T-helper 9 cell (primary cell): ENCODE results near the gene CNTN6.

Source experiments
- DNase-seq: peaks from one replicate; pipeline ENCODE4 v3.0.0-alpha.2; 2020

The CNTN6 gene

DNA sequence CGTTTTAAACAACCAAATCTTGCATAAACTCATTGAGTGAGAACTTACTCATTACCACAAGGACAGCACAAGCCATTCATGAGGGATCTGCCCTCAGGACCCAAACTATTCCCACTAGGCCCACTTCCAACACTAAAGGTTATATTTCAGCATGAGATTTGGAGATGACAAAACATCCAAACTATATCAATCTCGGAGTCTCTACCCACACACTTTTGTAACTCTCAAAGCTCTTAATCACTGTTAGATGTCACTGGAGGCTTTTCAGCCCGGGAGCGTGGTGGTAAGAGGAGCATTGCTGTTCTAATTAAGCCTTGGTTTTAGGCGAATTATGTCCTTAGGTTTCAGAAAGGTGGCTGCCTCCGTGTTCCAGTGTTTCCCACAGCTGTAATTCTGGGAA lies 86.3 kb downstream of the CNTN6 start:
- DNase-seq, result no peak

DNA sequence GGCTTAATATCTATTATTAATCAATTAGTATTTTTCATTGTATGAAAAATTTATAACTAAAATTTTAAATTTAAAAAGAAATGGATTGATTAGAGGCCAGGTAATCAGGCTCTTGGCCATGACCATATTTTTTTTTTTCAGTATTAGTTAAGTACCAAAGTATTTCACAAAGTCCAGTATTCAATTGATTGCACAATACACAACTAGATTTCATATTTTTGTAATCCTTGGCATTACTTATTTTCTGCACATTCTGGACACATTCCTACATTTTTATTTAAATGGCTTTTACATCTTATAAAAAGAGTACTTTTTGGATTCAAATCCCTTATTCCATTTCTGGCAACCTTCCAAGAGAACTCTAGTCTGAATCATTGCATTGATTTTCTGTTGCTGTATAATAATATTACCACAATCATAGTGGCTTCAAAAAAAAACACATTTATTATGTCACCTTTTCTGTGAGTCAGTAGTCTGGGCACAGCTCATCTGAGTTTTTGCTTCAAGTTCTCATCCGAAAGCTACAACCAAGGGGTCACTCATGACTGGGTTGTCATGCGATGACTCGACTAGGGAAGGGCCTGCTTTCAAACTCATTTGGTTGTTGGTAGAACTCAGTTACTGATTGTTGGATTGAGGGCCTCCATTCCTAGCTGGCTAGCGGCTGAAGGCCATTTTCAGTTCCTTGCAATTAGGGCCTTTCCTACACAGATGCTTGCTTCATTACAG lies 90.7 kb downstream of the CNTN6 start:
- DNase-seq, result no peak

DNA sequence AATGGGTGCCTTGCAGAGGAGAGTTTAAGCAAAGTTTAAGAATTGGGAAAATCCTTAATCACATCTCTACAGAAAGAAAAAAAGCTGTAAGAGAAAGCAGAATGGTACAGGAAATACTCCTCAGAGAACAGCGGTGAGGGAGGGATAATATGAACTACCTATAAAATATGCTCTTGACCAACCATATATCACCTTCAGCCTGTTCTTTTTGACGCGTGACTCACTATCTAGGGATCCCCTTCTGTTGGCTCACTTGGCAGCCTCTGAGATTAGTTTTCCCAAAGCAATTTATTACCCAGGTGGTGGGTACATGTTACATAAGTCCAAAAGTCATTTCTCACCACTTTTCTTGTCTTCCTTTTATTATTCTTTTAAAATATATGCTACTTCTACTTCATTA lies 97.7 kb downstream of the CNTN6 start:
- DNase-seq, result no peak

DNA sequence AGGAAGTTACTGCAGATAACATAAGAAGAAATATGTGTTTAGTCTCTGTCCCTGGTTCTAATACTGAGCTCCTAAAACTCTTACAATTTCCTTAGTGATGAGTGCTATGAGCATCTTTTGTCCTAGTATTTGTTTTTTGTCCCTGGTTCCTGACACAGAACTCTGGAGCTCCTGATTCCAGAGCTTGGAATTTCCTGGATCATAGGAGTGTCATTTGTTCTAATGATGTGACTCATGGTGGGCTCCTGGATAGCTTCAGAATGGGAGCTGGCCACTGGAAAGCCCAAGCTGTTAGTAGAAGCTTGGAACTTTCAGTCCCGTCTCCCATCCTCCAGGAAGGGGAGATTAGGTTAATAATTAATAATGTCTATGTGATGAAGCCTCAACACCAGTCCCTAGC lies 98.2 kb downstream of the CNTN6 start:
- DNase-seq, result no peak

DNA sequence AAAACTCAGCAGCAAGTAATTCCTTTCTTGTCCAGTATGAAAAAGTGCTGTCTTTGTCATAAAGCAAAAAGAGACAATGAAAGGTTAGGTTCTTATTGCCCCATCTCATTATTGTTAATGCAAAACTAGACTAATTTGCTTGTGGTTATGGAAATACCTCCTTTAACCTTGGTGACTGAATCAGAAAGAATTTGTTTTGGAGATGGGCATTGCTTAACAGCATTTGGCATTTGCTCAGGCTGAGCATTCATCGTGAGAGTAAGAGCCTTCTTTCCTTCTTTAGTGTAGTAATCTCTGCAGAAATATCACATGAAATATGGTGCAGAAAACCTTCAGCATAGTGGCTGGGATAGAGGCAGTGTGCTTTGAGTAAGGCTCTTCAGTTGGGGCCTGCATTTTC lies 103.1 kb downstream of the CNTN6 start:
- no peak for DNase-seq

DNA sequence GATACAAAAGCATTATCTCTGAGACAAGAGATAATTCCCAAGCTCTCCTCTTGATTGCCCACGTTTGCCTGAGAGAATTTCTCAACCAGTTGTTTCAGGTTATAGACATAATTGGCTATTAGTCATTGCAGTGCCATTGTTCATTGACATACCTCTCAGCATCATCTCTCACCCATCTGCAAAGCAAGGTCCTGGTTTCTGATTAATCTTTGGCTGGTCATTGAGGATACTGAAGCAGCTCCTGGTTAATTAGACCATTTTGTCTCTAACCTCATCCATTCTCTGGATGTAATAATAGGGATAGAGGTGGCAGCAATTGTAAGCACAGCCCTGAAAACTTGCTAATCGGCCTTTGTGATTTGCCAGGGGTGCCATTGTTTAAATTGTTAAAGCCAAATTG lies 104.2 kb downstream of the CNTN6 start:
- DNase-seq, result no peak

DNA sequence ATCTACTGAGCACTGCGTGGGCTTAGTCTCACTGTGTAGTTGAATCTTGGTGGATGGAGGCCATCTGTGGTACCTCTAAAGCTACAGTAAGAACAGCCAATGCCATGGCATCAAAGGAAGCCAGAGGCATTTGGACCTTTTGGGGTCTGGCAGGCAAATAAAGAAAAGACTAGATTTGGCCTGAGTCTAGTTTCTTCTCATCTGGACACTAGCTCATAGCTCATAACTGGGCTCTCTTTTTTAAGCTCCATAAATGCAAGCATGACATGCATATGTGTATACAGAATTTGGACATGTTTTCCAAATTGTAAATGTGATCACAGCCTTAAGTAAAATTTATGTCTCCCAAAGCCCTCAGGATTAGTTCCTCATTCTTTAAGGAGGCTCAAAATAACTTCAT lies 107.5 kb downstream of the CNTN6 start:
- no peak for DNase-seq

DNA sequence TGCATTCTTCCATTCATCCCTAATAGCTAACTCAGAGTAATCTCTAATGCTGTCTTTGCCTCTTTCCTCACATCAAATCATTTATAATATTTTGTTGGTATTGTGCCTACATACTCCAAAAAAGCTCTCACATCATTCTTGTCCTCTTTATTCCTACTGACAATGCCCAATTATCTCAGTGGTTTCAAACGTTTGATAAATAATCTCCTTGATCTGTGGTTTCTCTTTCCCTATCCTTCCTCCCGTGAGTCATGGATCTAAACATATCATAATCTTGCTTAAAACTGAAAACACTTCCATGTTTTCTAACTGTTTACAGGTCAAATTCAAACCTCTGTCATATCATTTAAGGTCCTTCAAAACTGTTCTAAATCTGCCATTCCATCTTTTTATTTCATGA lies 115.1 kb downstream of the CNTN6 start:
- no peak for DNase-seq

DNA sequence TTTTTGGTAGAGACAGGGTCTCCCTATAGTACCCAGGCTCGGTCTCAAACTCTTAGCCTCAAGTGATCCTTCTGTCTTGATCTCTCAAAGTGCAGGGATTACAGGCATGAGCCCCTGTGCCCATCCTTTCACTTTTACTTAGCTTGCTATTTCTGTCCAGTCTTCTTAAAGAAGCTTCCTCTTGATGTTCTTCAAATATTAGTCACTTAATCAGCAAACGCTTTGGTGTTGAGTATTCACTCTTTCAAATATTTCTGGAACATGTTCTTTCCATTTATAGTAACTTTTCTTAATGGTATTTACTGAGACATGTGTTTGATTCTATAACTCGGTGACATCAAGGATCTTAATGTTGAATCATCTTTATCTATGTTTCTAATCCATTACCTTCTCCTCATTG lies 122.1 kb downstream of the CNTN6 start:
- no peak for DNase-seq

DNA sequence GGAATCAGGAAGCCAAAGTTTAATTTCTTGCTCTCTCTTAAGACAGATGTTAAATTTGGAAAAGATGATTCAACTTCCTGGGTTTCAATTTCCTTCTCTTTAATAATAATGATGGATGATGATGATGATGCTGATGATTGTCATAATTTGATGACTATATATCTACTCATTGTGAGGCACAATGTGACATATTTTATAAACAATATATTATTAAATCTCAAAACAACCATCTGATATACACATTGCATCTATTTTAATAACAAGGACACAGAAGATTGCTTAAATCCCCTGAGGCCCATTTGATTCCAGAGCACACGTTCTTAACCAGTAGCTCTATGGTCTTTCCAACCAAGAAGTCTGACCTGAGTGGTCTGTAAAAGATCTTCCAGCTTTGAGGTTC lies 124.0 kb downstream of the CNTN6 start:
- DNase-seq, result no peak

DNA sequence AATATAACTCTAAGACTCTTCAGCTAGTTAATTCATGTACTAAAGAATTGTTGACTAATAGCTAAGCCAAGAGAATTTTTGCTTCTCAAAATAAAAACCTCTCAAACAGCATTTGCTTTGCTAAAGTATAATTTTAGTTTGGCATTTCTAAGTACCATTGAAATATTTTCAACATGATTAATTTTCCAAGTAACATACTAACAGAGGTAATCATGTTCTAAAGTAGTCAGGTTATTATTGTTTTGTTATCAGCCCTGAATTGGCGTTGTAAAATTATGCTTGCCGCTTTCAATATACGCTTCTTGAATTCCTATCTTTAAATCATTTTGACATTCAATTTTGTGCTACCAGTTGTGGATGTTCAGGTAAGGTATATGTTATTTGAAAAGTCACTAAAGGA lies 134.3 kb downstream of the CNTN6 start:
- no peak for DNase-seq

DNA sequence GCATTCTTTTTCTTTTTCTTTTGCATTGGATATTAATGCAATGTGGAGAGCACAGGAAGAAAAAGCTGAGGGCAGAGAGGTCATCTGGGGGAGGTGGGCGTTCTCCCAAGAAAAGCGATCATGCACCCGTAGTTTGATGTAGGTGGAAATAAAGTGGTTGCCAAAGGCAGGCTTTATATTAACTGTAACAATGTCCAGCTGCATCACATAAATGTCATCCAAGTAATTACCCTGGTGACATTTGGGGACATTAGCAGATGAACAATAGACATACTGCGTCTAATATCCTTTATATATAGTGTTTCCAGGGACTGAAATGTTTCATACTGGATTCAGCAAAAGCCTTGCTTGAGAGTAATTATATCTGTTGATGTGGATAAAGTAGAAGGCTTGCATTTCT lies 135.5 kb downstream of the CNTN6 start:
- no peak for DNase-seq

DNA sequence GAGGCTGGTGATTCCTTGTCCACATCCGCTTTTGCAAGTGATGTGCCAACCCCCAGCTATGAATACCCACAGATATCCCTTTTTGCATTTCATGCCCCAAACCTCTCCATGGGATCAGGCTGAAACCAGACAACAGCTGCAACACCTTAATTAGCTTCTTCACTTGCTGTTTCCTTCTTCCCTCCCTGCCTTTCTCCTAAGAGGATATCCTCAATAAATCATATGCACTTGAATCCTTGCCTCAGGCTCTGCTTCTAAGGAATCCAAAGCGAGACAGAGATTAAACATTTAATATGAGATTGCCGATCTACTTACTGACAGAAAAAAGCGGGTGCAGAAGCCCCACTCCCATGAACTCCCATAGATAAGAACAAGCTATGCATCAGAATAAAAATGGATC lies 138.1 kb downstream of the CNTN6 start:
- DNase-seq, result no peak

DNA sequence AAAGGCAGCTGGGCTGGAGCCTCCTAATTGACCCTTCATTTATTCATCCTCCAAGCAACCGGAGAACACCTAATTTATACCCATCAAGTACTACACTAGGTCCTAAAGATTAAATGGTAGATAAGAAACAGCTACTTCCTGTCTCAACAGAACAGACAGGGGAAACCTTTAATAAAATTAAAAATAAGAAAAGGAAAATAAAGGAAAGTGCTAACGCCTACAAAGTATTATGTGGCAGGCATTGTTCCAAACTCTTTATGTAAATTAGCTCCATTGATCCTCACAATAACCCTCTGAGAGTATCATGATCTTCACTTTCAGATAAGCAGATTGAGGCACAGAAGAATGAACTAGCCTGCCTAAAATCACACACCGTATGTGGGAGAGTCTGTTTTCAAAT lies 139.5 kb downstream of the CNTN6 start:
- DNase-seq, result no peak

DNA sequence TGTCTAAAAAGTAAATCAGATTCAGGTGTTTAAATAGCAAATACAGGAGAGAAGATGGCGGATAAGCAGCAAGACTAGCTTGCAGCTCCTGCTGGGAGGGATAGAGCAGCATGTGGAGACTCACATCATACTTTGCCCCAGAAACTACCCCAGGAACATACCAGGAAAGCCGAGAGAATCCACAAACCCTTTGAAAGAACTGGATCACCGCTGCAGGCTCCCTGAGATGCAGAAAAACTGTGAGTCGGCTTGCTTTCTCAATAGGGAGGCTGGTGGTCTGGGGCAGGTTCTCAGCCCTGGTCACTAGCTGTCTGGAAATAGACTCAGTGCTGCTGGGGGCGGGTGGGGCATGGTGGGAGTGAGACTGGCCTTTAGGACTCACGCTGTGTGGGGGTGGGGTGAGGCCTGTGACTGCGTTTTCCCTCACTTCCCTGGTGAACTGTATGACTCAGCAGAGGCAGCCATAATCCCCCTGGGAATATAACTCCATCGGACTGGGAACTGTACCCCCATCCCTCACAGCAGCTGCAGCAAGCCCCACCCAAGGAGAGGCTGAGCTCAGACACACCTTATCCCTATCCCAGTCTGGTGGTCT lies 142.8 kb downstream of the CNTN6 start:
- no peak for DNase-seq

DNA sequence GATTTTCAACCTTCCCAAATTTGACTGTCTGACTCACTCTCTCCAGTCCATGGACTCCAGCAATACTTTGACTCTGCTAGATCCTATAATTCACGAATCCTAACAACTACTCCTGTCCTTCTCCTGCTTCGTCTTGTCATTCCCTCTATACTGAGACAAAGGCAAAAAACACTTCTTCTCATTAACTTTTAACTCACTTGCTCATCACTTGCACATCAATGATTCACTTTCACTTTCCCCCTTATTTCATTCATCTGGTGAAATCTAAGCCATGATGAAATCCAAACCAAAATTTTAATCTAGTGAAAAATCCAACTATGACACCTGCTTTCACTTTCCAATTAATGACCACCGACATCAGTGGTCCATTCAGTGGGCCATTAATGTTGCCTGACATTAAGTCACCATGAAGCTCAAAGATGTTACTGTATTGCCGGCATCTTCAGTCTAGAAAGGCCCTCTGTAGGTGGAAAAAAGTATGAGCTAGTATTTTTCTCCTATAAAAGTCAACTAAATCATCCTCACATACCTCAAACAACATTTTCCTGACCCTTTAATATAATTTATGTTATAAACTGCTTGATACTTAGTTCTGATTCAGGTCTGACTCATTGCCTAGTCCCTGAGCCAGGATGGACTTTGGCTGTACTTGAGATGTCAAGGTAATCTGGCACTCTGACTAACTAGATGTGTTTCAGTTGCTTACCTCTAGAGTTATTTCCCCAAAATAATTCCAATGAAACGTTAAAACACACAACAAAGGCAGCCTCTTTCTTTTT lies 158.6 kb downstream of the CNTN6 start:
- DNase-seq, result no peak

DNA sequence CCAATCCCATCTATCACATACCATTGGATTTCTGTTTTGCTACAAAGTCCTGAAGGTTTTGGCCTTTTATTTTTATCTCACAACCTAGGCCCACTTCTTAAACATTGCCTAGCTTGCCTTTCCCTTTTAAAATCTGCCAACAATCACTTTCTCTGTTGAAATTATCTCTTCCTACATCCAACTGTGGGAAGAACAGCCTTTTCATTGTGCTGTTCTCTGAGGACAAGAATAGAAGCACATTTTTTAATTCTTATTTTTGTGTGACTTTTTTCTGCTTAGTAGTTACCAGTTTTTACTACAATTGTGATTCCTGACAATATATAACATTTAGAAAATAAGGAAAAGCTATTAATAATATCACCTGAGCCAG lies 159.2 kb downstream of the CNTN6 start:
- DNase-seq, result no peak

DNA sequence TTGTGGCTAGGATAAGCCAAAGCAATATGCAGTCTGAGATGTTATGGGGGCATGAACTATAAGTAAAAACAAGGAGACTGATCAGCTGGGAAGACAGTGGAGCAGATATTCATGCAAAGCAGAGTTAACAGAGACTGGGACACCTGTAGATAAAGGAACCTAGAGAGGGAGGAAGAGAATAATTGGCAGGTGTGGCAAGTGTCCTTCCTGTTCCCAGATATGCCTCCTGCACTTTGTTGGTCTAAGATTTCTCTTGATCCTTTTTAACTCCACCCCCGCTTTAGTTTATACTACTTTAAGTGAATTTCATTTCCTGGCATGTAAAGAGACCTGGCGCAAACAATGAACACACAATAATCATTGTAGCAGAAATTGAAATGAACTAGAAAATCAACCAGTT lies 169.4 kb downstream of the CNTN6 start:
- no peak for DNase-seq

DNA sequence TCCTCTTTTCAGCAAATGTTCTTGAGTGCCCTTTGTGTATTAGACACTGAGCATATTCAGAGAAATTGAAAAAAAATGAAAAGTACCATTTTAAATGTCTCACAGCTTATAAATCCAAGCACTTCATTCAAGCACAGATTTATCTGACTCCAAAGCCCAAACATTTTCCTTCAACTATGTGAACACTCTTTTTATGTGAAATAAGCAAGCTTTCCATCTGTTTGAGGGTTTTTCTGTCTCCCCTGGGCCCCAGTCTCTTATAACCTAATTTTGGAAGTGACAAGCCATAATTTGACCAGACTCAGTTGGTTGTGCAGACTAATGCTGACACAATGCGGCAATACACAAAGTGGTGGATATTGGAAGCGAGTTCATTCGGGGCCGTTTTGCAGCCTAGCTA lies 170.3 kb downstream of the CNTN6 start:
- no peak for DNase-seq

DNA sequence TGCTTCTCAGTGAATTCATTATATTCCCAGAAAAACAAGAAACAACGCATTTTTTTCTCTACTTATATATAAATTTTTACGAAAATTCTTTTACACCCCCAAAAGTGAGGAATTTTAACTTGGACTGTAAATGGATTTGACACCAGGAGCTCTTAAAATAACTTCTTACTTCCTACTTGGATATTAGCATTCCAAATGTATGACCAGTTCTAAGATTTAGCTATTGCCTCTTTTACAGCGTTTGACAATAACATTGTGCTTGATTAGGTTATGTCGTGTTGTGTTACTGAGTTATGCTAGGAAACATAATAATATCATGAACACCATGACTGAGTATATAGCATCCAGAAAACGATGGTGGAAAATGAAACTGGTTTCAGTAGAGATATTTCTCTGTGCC lies 177.0 kb downstream of the CNTN6 start:
- DNase-seq, result no peak

DNA sequence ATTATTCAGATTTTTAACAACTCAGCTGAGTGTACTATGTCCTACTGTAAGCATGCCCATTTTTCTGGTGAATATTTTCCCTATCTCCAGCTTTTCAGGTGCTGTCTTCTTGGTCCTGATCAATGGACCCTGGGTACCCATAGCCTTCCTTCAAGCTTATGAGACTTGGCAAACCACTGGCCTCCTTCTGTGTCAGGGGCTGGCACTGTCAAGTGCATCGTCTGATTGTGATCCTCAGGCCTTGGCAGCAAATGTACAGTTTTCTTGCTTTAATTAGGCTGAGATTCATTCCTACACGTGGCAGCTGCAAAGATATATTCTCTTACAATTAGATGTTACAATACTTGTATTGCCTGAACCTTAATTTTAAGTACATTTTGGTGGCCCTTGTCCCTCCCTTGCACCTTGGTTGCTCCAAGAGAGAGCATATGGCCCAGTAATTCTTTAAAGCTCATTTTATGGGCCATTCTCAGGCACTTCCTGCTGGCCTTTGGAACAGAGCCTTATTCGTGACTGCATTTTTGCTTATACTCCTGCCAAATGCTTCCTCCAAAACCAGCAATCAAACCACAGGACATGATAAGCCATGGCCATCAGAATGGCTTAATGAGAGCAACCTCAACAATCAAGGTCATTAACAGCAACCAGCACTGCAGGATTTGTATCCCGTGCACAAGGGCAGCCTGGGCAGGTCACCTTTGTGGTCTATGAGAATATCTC lies 179.9 kb downstream of the CNTN6 start:
- no peak for DNase-seq

DNA sequence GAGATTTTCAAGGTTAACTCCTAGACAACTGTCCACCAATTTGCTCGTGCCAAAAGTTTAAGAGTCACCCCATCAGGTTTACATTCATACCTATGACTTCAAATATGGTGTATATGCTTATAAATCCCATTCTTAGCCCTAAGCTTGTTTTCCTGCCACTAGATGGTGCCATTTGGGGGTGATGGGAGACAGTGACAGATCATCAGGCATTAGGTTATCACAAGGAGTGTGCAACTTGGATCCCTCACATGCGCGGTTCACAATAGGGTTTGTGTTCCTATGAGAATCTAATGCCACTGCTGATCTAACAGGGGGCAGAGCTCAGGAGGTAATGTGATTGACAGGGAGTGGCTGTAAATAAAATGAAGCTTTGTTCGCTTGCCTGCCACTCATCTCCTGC lies 182.7 kb downstream of the CNTN6 start:
- DNase-seq, result no peak

DNA sequence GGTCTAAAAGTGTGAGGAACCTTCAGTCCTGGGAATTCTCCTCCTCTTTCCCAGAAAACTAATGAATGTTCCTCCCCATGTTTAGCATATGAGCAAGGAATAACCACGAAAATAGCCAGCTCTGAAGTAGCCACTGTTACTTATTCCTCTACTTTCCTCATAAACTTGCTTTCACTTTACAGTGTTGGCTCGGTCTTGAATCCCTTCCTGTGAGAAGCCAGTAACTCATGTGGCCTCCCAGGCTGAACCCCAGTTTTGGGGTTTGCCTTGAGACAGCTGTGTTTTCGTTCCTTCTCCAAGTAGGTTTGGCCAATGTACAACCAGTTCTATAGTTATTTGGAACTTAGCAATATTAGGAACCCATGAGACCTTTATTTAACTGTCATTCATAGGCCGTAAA lies 195.0 kb downstream of the CNTN6 start:
- DNase-seq, result no peak
